GM12878 (cell line): ENCODE data around the gene KIF2C. TPM values are rescaled to one million over a fixed set of nuclear protein-coding genes. Genes with fewer than 3 reads are reported as not detected.

Experiments
- ATAC-seq: fragments of 200-7000 bp; cut with Tn5 transposase; 3 replicates; pipeline ENCODE4 v1.9.1; 2020; ENCODE audit warnings: mild to moderate bottlenecking, moderate library complexity
- BruUV-seq: library from RNA; stranded (reverse); fragments of 400-500 nt; replicated peaks from 2 replicates; lab custom pipeline; 2021; lab: Mats Ljungman, UMichigan
- CTCF ChIA-PET: fragments of 300-600 bp; sonication (Branson Sonifier 250); formaldehyde crosslinking; extraction: SDS; loops from one replicate; lab custom pipeline; 2021; ENCODE audit warnings: inconsistent platforms; lab: Yijun Ruan, JAX
- POLR2A ChIA-PET: fragments of 350-600 bp; formaldehyde crosslinking; extraction: SDS; loops from one replicate; lab custom pipeline; 2021; ENCODE audit warnings: inconsistent platforms; lab: Charles Lee
- RAD21 ChIA-PET: fragments of 300-600 bp; sonication (Branson Sonifier 250); formaldehyde crosslinking; loops from one replicate; lab custom pipeline; 2023; ENCODE audit warnings: antibody characterized with exemption; ENCODE audit not compliant: unreplicated experiment; lab: Charles Lee
- SMC1A ChIA-PET: fragments of 300-600 bp; sonication (Branson Sonifier 250); formaldehyde crosslinking; loops from one replicate; lab custom pipeline; 2023; ENCODE audit not compliant: unreplicated experiment, uncharacterized antibody; lab: Charles Lee
- DNase-seq: peaks from one replicate; pipeline ENCODE4 v3.0.0-alpha.2; 2011; ENCODE audit warnings: low read depth, low spot score
- FAIRE-seq: peaks from 3 replicates; lab custom pipeline; 2011; peaks lifted over from hg19 to GRCh38; lab: Jason Lieb, UNC
- H2AFZ ChIP-seq: 2 replicates; pipeline ENCODE4 v1.6.0; 2011; ENCODE audit warnings: low read depth, low read length, control low read depth; ENCODE audit not compliant: control insufficient read depth
- H3K27ac ChIP-seq: 2 replicates; pipeline ENCODE4 v1.5.1; 2011; ENCODE audit warnings: control low read depth; ENCODE audit not compliant: control insufficient read depth, insufficient read depth
- H3K27me3 ChIP-seq, 2 experiments: replicated peaks in 1 of 2; 2 replicates each; pipeline versions ENCODE4 v1.6.0 to v1.6.1; 2011; ENCODE audit warnings: low read length in 1 of 2; ENCODE audit not compliant: control insufficient read depth in 2 of 2, insufficient read depth in 2 of 2
- H3K36me3 ChIP-seq, 2 experiments: 2 replicates each; pipeline ENCODE4 v1.5.1; 2011; ENCODE audit warnings: low read length in 1 of 2; ENCODE audit not compliant: control insufficient read depth in 2 of 2, insufficient read depth in 2 of 2
- H3K4me1 ChIP-seq: 2 replicates; pipeline ENCODE4 v1.6.1; 2011; ENCODE audit warnings: mild to moderate bottlenecking, low read length, moderate library complexity, mixed read lengths; ENCODE audit not compliant: control insufficient read depth, insufficient read depth
- H3K4me2 ChIP-seq: 2 replicates; pipeline ENCODE4 v1.6.0; 2011; ENCODE audit warnings: control low read depth; ENCODE audit not compliant: control insufficient read depth, insufficient read depth
- H3K4me3 ChIP-seq: fragments of 200-600 bp; sonication (generic); 2 replicates; pipeline ENCODE4 v1.5.1; 2016
- H3K79me2 ChIP-seq: 2 replicates; pipeline ENCODE4 v1.6.0; 2011; ENCODE audit warnings: low read length; ENCODE audit not compliant: control insufficient read depth, insufficient read depth
- H3K9ac ChIP-seq: 2 replicates; pipeline ENCODE4 v1.8.0; 2011; ENCODE audit warnings: low read length, control low read depth, mixed read lengths; ENCODE audit not compliant: control insufficient read depth, insufficient read depth
- H3K9me3 ChIP-seq: replicated peaks from 3 replicates; pipeline ENCODE4 v1.5.1; 2011; ENCODE audit warnings: mild to moderate bottlenecking, low read length; ENCODE audit not compliant: control insufficient read depth, insufficient read depth
- H4K20me1 ChIP-seq: 2 replicates; pipeline ENCODE4 v1.6.0; 2011; ENCODE audit not compliant: control insufficient read depth, insufficient read depth
- CEBPB ChIP-seq, 2 experiments: fragments of 150-350 bp in 1 of 2; IDR thresholded peaks; 2 replicates each; pipeline ENCODE4 v1.6.1; 2012 to 2014; ENCODE audit warnings: low read depth in 2 of 2, low read length in 2 of 2, borderline replicate concordance in 1 of 2, inconsistent platforms in 1 of 2
- CEBPZ ChIP-seq: fragments of 150-350 bp; IDR thresholded peaks from 2 replicates; pipeline ENCODE4 v1.6.1; 2016; ENCODE audit warnings: low read depth, low read length
- CHD4 ChIP-seq: fragments of 200-600 bp; sonication (generic); IDR thresholded peaks from 2 replicates; pipeline ENCODE4 v1.6.1; 2016; ENCODE audit warnings: mild to moderate bottlenecking
- GATAD2B ChIP-seq: fragments of 450-650 bp; conservative IDR thresholded peaks from 2 replicates; pipeline ENCODE4 v1.6.1; 2017; ENCODE audit warnings: low read depth, mild to moderate bottlenecking, moderate library complexity
- POLR2A ChIP-seq: IDR thresholded peaks from 2 replicates; pipeline ENCODE4 v1.6.1; 2011; ENCODE audit warnings: low read depth, mild to moderate bottlenecking, low read length
- POLR2AphosphoS5 ChIP-seq: IDR thresholded peaks from 2 replicates; pipeline ENCODE4 v1.6.1; 2011; ENCODE audit warnings: mild to moderate bottlenecking, low read length, inconsistent platforms
- RELA ChIP-seq: fragments of 450-650 bp; IDR thresholded peaks from 2 replicates; pipeline ENCODE4 v1.8.0; 2014; ENCODE audit warnings: borderline replicate concordance; ENCODE audit not compliant: partially characterized antibody
- SIN3A ChIP-seq: IDR thresholded peaks from 2 replicates; pipeline ENCODE4 v1.6.1; 2012; ENCODE audit warnings: low read depth, low read length, improper control_type of control experiment
- TAF1 ChIP-seq: IDR thresholded peaks from 2 replicates; pipeline ENCODE4 v1.6.1; 2011; ENCODE audit warnings: mild to moderate bottlenecking, low read depth, low read length, borderline replicate concordance
- TARDBP ChIP-seq: IDR thresholded peaks from 2 replicates; pipeline ENCODE4 v1.6.1; 2016; ENCODE audit warnings: borderline replicate concordance
- ZBTB33 ChIP-seq: fragments of 450-650 bp; IDR thresholded peaks from 2 replicates; pipeline ENCODE4 v1.6.1; 2017; ENCODE audit warnings: mild to moderate bottlenecking
- WGBS: methylation state at CpG from one replicate; pipeline ENCODE4 v1.1.6; 2016; ENCODE audit warnings: low lambda C conversion rate; ENCODE audit not compliant: insufficient replicate concordance, insufficient coverage; ENCODE audit errors: missing lambda C conversion rate; 5-methylcytosine and 5-hydroxymethylcytosine counted together
- in situ Hi-C: fragments of 300-500 bp; cut with MboI; formaldehyde crosslinking; loops from 9 replicates; pipeline ENCODE4 v1.14.3; 2018; ENCODE audit warnings: mixed read lengths
- intact Hi-C: fragments of 100-400 bp; cut with micrococcal nuclease; formaldehyde crosslinking; loops from one replicate; pipeline ENCODE4 v1.14.2; 2022; ENCODE audit not compliant: unreplicated experiment
- polyA plus RNA-seq, 11 experiments: library from polyadenylated mRNA; depleted of rRNA in 4 of 11; unstranded in 6 of 11; stranded (reverse) in 5 of 11; fragments of >200 nt; fragmentation: Nextera tagmentation in 4 of 11; fragmentation: Illumina TruSeq in 1 of 11; extraction: Ambion mirVana in 4 of 11; extraction: Trizol in 1 of 11; gene quantifications; 1 replicate in 1 of 11; 2 replicates in 10 of 11; pipeline versions ENCODE4 v1.2.1 to v1.2.3, GENCODE V29; 2011 to 2016; ENCODE audit warnings: inconsistent platforms in 2 of 11, missing spikeins in 2 of 11, low read depth in 1 of 11
- total RNA-seq, 4 experiments: library from RNA; depleted of rRNA in 3 of 4; stranded (reverse); fragments of >200 nt in 3 of 4; fragmentation: Illumina TruSeq in 1 of 4; extraction: Trizol in 1 of 4; gene quantifications; 2 replicates each; pipeline versions ENCODE4 v1.2.1 to v1.2.3, GENCODE V29; 2013 to 2021

The KIF2C gene
- total and polyA plus RNA-seq, 10 of the 15 experiments (the other 5 are each of a cell fraction or from before 2014, with no cell fraction given), result 42.3 to 104 (median 83.8) TPM

- no peak overlapping the region for H2AFZ ChIP-seq
- in situ Hi-C loops (loop anchor here (5.0 kb wide), 1 partner anchor 74 kb away; the partner anchor contains the start of gene RNU5D-1), intact Hi-C loops (no loop called here)
- H4K20me1 ChIP-seq, result no peaks in the 10 kb centered on the region
- DNase-seq (no peak), ATAC-seq (no peak), FAIRE-seq (no peak)
- H3K4me2 ChIP-seq, result no peak overlapping the region; the same call in 1 of the 2 replicates
- no TSS peak for BruUV-seq
- CTCF ChIA-PET, result interaction anchor here (0.9 to 4.1 kb wide), 2 partner anchors 13 kb away, joined by 3 to 36 read pairs; no protein-coding TSS in a partner anchor
- H3K4me1 ChIP-seq, result peaks cover 59% of the 10 kb centered on the region
- H3K79me2 ChIP-seq, result peaks cover 12% of the 10 kb centered on the region
- peaks cover 6 to 9% of the 10 kb centered on the region in 2 experiments for H3K36me3 ChIP-seq
- peak overlapping the region; percentile 95 for H3K27ac ChIP-seq
- no peak overlapping the region for H3K4me3 ChIP-seq
- H3K9me3 ChIP-seq, result no peaks in the 10 kb centered on the region
- SMC1A ChIA-PET, result no interaction called here
- no peaks in the 10 kb centered on the region for H3K27me3 ChIP-seq
- H3K9ac ChIP-seq, result 0 out of 2 replicates have a peak overlapping the region, but pooled peaks have one; percentile 75
- TF ChIP-seq TARDBP (no peak), TAF1 (no peak), SIN3A (no peak), CEBPZ (no peak), CHD4 (no peak), CEBPB (IDR thresholded peaks at IDR 0.05; ENCODE audit: borderline replicate concordance in 1 of 2, low read depth in 2 of 2, low read length in 2 of 2) (no peak), POLR2A (peak; percentile 62; the same call in 1 of the 2 replicates), GATAD2B (0 out of 2 replicates have a peak, but pooled peaks have one; percentile 42), ZBTB33 (0 out of 2 replicates have a peak, but pooled peaks have one; percentile 35), POLR2AphosphoS5 (no peak), RELA (no peak)
- 97% methylated on average over 66 of the region's 70 CpGs for WGBS
- RAD21 ChIA-PET, result no interaction called here
- POLR2A ChIA-PET, result interaction anchor here (0.6 to 5.1 kb wide), 2 partner anchors 12 to 456 kb away, joined by 3 to 51 read pairs; no protein-coding TSS in a partner anchor
Observed at GRCh38 chr1:44806025-44806703, 66.5 kb downstream of the KIF2C start.
